ENCODE results near the gene PCNX1. TPM values are rescaled to one million over a fixed set of nuclear protein-coding genes. Genes with fewer than 3 reads are reported as not detected.

PCNX1 gene
- total and polyA plus RNA-seq, 4 donors = 5.2 to 103 (median 37.9) TPM

DNA sequence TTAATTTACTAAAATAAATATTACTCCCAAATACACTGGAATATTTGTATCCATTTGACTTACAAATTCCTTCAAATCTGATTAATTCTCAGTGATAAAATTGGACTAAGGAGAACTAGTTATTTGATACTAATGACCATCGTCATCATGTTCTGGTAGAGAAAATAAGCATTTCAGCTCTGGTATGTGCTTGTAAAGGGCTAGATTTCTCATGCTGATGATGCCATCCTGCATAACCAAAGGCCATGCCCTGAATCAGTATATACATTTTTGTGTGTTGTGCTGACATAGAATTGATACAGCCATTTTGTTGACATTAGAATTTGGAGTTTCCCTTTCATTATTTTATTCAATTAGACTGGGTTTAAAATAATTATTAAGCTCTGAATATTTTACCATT is 148.9 kb downstream of the PCNX1 start:
- Histone ChIP-seq H3K9me3 (ENCODE audit: control insufficient read depth in 4 of 4, insufficient read depth in 3 of 4, low read length in 3 of 4) (no peaks in the 10 kb centered on the region), H3K9ac (ENCODE audit: insufficient read depth in 1 of 2, low read length in 2 of 2) (no peak overlapping the region), H3K36me3 (ENCODE audit: control insufficient read depth in 4 of 4, insufficient read depth in 4 of 4, low read length in 4 of 4) (peaks cover 17 to 38% (median 23%) of the 10 kb centered on the region in 4 donors), H3K27me3 (ENCODE audit: control insufficient read depth in 3 of 3, insufficient read depth in 3 of 3, low read length in 2 of 3) (no peaks in the 10 kb centered on the region), H3K27ac (ENCODE audit: low read depth in 1 of 2, low read length in 1 of 2) (no peak overlapping the region), H3K4me1 (ENCODE audit: control insufficient read depth in 5 of 5, insufficient read depth in 5 of 5, low read length in 5 of 5) (no peaks in the 10 kb centered on the region), H3K4me3 (no peak overlapping the region)
- ATAC-seq (ENCODE audit: insufficient read depth, low FRiP score) = no peak
- TF ChIP-seq, protein P1, sequence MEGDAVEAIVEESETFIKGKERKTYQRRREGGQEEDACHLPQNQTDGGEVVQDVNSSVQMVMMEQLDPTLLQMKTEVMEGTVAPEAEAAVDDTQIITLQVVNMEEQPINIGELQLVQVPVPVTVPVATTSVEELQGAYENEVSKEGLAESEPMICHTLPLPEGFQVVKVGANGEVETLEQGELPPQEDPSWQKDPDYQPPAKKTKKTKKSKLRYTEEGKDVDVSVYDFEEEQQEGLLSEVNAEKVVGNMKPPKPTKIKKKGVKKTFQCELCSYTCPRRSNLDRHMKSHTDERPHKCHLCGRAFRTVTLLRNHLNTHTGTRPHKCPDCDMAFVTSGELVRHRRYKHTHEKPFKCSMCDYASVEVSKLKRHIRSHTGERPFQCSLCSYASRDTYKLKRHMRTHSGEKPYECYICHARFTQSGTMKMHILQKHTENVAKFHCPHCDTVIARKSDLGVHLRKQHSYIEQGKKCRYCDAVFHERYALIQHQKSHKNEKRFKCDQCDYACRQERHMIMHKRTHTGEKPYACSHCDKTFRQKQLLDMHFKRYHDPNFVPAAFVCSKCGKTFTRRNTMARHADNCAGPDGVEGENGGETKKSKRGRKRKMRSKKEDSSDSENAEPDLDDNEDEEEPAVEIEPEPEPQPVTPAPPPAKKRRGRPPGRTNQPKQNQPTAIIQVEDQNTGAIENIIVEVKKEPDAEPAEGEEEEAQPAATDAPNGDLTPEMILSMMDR (IDR thresholded peaks at IDR 0.05; ENCODE audit: control extremely low read depth, extremely low read depth) = no peak
- DNase-seq = no peak
- 98 to 100% methylated on average over 1 of the region's 1 CpG for WGBS, 2 donors

DNA sequence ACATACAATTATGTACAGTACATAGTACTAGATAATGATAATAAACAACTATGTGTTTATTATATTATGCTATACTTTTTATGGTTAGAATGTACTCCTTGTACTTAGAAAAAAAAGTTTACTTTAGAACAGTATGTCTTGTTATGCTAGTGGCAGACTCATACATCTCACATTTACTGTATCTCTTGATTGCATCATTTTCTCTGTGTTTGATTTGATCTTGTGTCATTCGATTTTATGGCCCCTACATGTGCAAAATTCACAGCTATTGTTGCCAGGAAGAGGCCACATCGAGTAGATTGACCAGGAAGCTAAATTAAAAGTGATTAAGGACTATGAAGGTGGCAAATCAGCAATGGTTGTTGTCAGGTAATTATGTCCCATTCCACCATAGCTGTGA is 153.0 kb downstream of the PCNX1 start:
- no peak overlapping the region for H3K4me3 ChIP-seq
- H3K9me3 ChIP-seq (ENCODE audit: control insufficient read depth in 4 of 4, insufficient read depth in 3 of 4, low read length in 3 of 4) = peaks cover 0 to 2% (median 0%) of the 10 kb centered on the region in 4 donors
- H3K36me3 ChIP-seq (ENCODE audit: control insufficient read depth in 4 of 4, insufficient read depth in 4 of 4, low read length in 4 of 4) = peaks cover 19 to 45% (median 35%) of the 10 kb centered on the region in 4 donors
- 79 to 82% methylated on average over 2 of the region's 2 CpGs for WGBS, 2 donors
- H3K27me3 ChIP-seq (ENCODE audit: control insufficient read depth in 3 of 3, insufficient read depth in 3 of 3, low read length in 2 of 3) = no peaks in the 10 kb centered on the region
- no peak overlapping the region for H3K9ac ChIP-seq (ENCODE audit: insufficient read depth in 1 of 2, low read length in 2 of 2)
- DNase-seq (no peak), ATAC-seq (ENCODE audit: insufficient read depth, low FRiP score) (no peak)
- no peak overlapping the region for H3K27ac ChIP-seq (ENCODE audit: low read depth in 1 of 2, low read length in 1 of 2)
- TF ChIP-seq, protein P1 (IDR thresholded peaks at IDR 0.05; ENCODE audit: control extremely low read depth, extremely low read depth) = no peak
- H3K4me1 ChIP-seq (ENCODE audit: control insufficient read depth in 5 of 5, insufficient read depth in 5 of 5, low read length in 5 of 5) = no peaks in the 10 kb centered on the region

DNA sequence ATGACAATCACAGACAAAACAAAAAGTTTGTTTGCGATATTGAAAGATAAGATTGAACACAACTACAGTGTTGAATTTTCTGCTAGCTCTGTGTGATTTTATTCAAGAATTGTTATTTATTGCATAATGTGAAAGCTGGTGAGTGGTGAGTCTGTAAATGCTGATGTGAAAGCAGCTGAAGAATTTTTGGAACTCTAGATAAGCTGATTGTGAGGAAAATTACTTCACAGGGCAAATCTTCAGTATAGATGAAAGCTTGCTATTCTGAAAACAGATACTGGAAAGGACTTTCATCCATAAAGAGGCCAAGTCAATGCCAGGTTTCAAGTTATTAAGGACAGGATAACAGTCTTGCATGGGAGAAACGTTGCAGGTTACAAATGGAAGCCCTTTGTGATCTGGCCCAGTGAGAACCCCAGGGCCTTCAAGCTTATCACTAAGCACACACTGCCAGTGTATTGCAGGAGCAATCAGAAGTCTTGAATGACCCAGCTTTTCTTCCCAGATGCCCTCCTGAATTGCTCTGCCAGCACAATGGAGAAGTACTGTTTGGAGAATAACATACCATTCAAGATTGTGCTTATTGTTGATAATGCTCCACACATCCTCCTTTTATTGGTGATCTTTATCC is 153.7 kb downstream of the PCNX1 start:
- Histone ChIP-seq H3K36me3 (ENCODE audit: control insufficient read depth in 4 of 4, insufficient read depth in 4 of 4, low read length in 4 of 4) (peaks cover 19 to 45% (median 39%) of the 10 kb centered on the region in 4 donors), H3K27ac (ENCODE audit: low read depth in 1 of 2, low read length in 1 of 2) (no peak overlapping the region), H3K4me3 (no peak overlapping the region), H3K9ac (ENCODE audit: insufficient read depth in 1 of 2, low read length in 2 of 2) (no peak overlapping the region), H3K9me3 (ENCODE audit: control insufficient read depth in 4 of 4, insufficient read depth in 3 of 4, low read length in 3 of 4) (peaks cover 0 to 2% (median 0%) of the 10 kb centered on the region in 4 donors), H3K4me1 (ENCODE audit: control insufficient read depth in 5 of 5, insufficient read depth in 5 of 5, low read length in 5 of 5) (no peaks in the 10 kb centered on the region), H3K27me3 (ENCODE audit: control insufficient read depth in 3 of 3, insufficient read depth in 3 of 3, low read length in 2 of 3) (no peaks in the 10 kb centered on the region)
- ATAC-seq (ENCODE audit: insufficient read depth, low FRiP score) (no peak), DNase-seq (no peak)
- TF ChIP-seq, protein P1 (IDR thresholded peaks at IDR 0.05; ENCODE audit: control extremely low read depth, extremely low read depth) = no peak
- WGBS, 2 donors = 82 to 98% methylated on average over 2 of the region's 2 CpGs

DNA sequence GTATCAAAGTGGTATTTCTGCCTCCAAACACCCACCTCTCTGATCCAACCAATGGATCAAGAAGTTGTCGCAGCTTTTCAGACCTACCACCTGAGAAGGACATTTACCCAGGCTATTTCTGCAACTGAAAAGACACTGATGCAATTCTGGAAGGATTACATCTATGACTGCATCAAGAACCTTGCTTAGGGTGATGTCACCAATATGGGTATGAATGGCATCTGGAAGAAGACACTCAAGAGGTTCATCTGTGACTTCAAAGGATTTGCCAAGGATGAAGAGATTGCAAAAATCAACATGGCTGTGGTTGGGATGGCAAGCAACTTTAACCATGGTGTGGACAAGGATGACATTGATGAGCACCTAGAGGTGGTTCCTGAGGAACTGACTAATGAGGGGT is 154.2 kb downstream of the PCNX1 start:
- Histone ChIP-seq H3K36me3 (ENCODE audit: control insufficient read depth in 4 of 4, insufficient read depth in 4 of 4, low read length in 4 of 4) (peaks cover 19 to 45% (median 39%) of the 10 kb centered on the region in 4 donors), H3K9me3 (ENCODE audit: control insufficient read depth in 4 of 4, insufficient read depth in 3 of 4, low read length in 3 of 4) (peaks cover 0 to 2% (median 0%) of the 10 kb centered on the region in 4 donors), H3K27ac (ENCODE audit: low read depth in 1 of 2, low read length in 1 of 2) (no peak overlapping the region), H3K27me3 (ENCODE audit: control insufficient read depth in 3 of 3, insufficient read depth in 3 of 3, low read length in 2 of 3) (no peaks in the 10 kb centered on the region), H3K9ac (ENCODE audit: insufficient read depth in 1 of 2, low read length in 2 of 2) (no peak overlapping the region), H3K4me3 (no peak overlapping the region), H3K4me1 (ENCODE audit: control insufficient read depth in 5 of 5, insufficient read depth in 5 of 5, low read length in 5 of 5) (no peaks in the 10 kb centered on the region)
- no peak for ATAC-seq (ENCODE audit: insufficient read depth, low FRiP score)
- TF ChIP-seq, protein P1 (IDR thresholded peaks at IDR 0.05; ENCODE audit: control extremely low read depth, extremely low read depth) = no peak
- DNase-seq = no peak
- 97 to 99% methylated on average over 1 of the region's 1 CpG for WGBS, 2 donors
